Fibroblast of the aortic adventitia (primary cell): Measurements from ENCODE around the gene THTPA. TPM values are rescaled to one million over a fixed set of nuclear protein-coding genes. Genes with fewer than 3 reads are reported as not detected.

Experiments used
- DNase-seq: peaks from one replicate; pipeline ENCODE4 v3.0.0-alpha.2; 2010; ENCODE audit warnings: low read depth
- H3K4me3 ChIP-seq: 2 replicates; pipeline ENCODE4 v1.5.1; 2011; ENCODE audit warnings: low read depth, mild to moderate bottlenecking, control low read depth, low read length, moderate library complexity
- total RNA-seq: library from RNA; depleted of rRNA; stranded (reverse); fragments of >200 nt; gene quantifications from 2 replicates; pipeline ENCODE4 v1.2.3, GENCODE V29; 2012; ENCODE audit warnings: low replicate concordance
- TF ChIP-seq, protein P1 (sequence below): IDR thresholded peaks from 2 replicates; pipeline ENCODE4 v1.5.1; 2011; ENCODE audit warnings: mild to moderate bottlenecking, low read length, control low read depth, inconsistent platforms; ENCODE audit not compliant: insufficient read depth

The THTPA gene
- total RNA-seq, 1 donor, result 22.3 TPM

DNA sequence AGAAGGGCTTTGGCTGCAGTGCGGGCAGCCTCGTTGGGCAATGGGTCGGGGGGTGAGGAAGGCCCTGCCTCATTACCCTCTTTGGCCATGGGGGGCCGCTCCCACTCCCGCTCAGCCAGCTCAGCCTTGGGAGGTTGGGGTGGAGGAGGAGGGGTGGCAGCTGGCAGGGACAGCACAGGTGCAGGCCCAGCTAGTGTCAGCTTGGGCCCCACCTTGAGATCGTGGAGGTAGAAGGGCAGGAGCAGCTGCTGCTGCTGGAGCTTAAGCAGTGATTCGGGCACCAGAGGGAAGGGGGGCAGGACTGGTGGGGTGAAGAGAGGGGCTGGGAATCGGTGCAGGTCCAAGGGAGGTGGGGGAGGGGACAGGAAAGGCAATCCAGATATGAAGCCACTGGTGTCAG is 30.5 kb upstream of the THTPA start:
- no peak for DNase-seq
- H3K4me3 ChIP-seq, result no peak overlapping the region
- TF ChIP-seq, protein P1, sequence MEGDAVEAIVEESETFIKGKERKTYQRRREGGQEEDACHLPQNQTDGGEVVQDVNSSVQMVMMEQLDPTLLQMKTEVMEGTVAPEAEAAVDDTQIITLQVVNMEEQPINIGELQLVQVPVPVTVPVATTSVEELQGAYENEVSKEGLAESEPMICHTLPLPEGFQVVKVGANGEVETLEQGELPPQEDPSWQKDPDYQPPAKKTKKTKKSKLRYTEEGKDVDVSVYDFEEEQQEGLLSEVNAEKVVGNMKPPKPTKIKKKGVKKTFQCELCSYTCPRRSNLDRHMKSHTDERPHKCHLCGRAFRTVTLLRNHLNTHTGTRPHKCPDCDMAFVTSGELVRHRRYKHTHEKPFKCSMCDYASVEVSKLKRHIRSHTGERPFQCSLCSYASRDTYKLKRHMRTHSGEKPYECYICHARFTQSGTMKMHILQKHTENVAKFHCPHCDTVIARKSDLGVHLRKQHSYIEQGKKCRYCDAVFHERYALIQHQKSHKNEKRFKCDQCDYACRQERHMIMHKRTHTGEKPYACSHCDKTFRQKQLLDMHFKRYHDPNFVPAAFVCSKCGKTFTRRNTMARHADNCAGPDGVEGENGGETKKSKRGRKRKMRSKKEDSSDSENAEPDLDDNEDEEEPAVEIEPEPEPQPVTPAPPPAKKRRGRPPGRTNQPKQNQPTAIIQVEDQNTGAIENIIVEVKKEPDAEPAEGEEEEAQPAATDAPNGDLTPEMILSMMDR, result no peak

DNA sequence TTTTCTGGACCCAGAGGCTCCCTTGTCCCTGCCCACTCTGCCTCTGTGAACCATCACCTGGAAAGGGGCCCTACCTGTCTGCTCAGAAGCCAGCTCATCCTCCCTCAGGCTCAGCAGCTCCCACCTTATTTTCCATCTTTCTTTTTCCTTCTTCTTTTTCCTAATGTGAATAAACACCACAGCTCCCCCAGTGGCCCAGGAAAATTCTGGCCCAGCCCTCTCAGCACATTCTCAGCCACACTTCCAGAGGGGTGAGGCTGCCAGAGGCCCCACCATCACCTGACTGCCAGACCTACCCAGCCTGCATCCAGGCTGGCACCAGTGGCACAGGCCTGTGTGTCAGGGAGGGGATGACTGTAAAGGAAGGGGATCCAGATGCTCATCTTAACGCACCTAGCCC is 27.5 kb upstream of the THTPA start:
- DNase-seq, result no peak
- H3K4me3 ChIP-seq, result no peak overlapping the region
- TF ChIP-seq, protein P1, result peak; percentile 20

GRCh38 chr14:23529016-23529415 is 27.1 kb upstream of the THTPA start:
- DNase-seq, result no peak

DNA sequence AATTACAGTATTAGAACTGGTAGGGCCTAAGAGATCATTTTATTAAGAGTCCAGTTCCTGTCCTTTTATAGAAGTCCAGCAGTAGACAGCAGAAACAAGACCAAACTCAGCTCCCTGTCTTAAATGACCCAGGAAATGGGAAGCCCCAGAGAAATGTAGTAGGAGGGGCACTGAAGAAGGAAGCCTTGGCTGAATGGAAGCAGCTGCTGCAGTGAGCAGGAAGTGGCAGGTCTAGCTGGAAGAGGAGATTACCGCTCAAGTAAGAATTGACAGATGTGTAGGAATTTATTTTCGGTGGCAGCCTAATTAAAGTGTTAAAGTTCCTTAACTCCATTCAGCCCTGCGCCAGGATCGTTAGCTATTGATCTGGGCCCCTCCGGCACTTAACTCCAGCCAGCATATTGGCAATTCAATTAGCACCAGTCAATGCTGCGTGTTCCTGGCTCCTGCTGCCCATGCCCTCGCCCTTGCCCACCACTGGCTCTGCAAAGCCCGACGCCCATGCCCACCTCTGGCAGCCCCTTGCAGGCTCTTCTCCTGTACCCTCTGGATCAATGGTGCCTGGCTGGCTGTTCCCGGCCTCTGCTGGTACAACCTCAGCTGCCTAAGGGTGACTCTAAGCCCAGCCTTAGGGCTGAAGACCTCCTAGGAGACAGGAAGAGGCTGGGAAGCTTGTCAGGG is 25.6 kb upstream of the THTPA start:
- DNase-seq, result no peak
- TF ChIP-seq, protein P1, result no peak
- H3K4me3 ChIP-seq, result no peak overlapping the region

More at GRCh38 chr14:23529016-23529415, 27.1 kb upstream of the THTPA start:
- no peak overlapping the region for H3K4me3 ChIP-seq
- TF ChIP-seq, protein P1, result no peak

GRCh38 chr14:23531391-23531790 is 24.7 kb upstream of the THTPA start:
- H3K4me3 ChIP-seq, result no peak overlapping the region
- no peak for DNase-seq
- TF ChIP-seq, protein P1, result no peak

DNA sequence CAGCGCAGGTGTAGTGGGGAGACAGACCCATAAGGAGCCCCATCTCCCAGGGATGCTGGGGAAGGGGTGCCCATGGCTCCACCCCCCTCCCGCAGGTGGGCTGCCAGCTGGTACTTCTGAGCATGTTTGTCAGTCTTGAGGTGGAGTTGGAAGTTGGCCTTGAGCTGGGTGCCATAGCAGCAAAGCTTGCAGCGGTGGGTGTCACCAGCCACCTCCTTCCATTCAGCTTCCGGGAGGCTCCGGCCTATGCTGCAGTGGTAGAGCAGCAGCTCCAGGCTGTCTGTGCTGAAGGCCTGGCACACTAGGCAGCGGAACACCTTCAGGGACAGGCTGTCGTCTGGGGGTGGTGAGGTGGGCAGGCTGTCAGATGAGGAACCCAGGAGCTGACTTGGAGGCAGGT is 23.4 kb upstream of the THTPA start:
- TF ChIP-seq, protein P1, result no peak
- DNase-seq, result no peak
- no peak overlapping the region for H3K4me3 ChIP-seq
